GM10847 (cell line): ENCODE measurements around the gene KPNA4.

Source experiments
- POLR2A ChIP-seq: IDR thresholded peaks from 2 replicates; pipeline ENCODE4 v1.6.1; 2011; ENCODE audit not compliant: insufficient read length; ENCODE audit errors: extremely low read depth

The KPNA4 gene

GRCh38 chr3:160546727-160547126 is 18.6 kb downstream of the KPNA4 start:
- TF ChIP-seq POLR2A, result no peak

GRCh38 chr3:160545504-160545871 is 19.9 kb downstream of the KPNA4 start:
- no peak for TF ChIP-seq POLR2A

GRCh38 chr3:160544844-160545503 is 20.4 kb downstream of the KPNA4 start:
- TF ChIP-seq POLR2A, result no peak

- TF ChIP-seq POLR2A, result no peak
These were observed 24.8 kb downstream of the KPNA4 start for GRCh38 chr3:160540551-160540950.

GRCh38 chr3:160538895-160539294 is 26.5 kb downstream of the KPNA4 start:
- no peak for TF ChIP-seq POLR2A

- TF ChIP-seq POLR2A, result no peak
These were observed 27.6 kb downstream of the KPNA4 start for GRCh38 chr3:160537729-160538128.

GRCh38 chr3:160532371-160532770 is 33.0 kb downstream of the KPNA4 start:
- TF ChIP-seq POLR2A, result no peak

- no peak for TF ChIP-seq POLR2A
These were observed 34.1 kb downstream of the KPNA4 start for GRCh38 chr3:160531311-160531710.

GRCh38 chr3:160501325-160501724 is 64.0 kb downstream of the KPNA4 start:
- no peak for TF ChIP-seq POLR2A

- no peak for TF ChIP-seq POLR2A
These were observed 67.2 kb downstream of the KPNA4 start for GRCh38 chr3:160498202-160498601.

- TF ChIP-seq POLR2A, result no peak
These were observed 75.2 kb downstream of the KPNA4 start for GRCh38 chr3:160490166-160490565.

GRCh38 chr3:160486459-160486869 is 78.9 kb downstream of the KPNA4 start:
- no peak for TF ChIP-seq POLR2A

- no peak for TF ChIP-seq POLR2A
These were observed 82.6 kb downstream of the KPNA4 start for GRCh38 chr3:160482796-160483195.

- TF ChIP-seq POLR2A, result no peak
These were observed 83.5 kb downstream of the KPNA4 start for GRCh38 chr3:160481856-160482255.

- no peak for TF ChIP-seq POLR2A
These were observed 84.4 kb downstream of the KPNA4 start for GRCh38 chr3:160480931-160481330.

- TF ChIP-seq POLR2A, result no peak
These were observed 86.0 kb downstream of the KPNA4 start for GRCh38 chr3:160479376-160479775.

- TF ChIP-seq POLR2A, result no peak
These were observed 87.0 kb downstream of the KPNA4 start for GRCh38 chr3:160478338-160478737.
